Right lobe of liver (tissue), 6 donors: ENCODE measurements around the gene SLC26A11. TPM values are rescaled to one million over a fixed set of nuclear protein-coding genes. Genes with fewer than 3 reads are reported as not detected.

Source experiments
- ATAC-seq, 4 donors: fragments of 200-7000 bp; cut with Tn5 transposase; one replicate each; pipeline ENCODE4 v1.9.1; 2020; ENCODE audit warnings: mild to moderate bottlenecking in 4 of 4, moderate library complexity in 4 of 4
- DNase-seq, 3 donors: peaks; one replicate each; pipeline ENCODE4 v3.0.0-alpha.2; 2020
- H3K27ac ChIP-seq, 3 donors: fragments of 200-600 bp; one replicate each; pipeline ENCODE4 v1.8.0; 2022
- H3K27me3 ChIP-seq, 2 donors: fragments of 200-600 bp; one replicate each; pipeline ENCODE4 v1.8.0; 2022
- H3K36me3 ChIP-seq, 4 donors: fragments of 200-600 bp; sonication (generic) in 1 of 4; one replicate each; pipeline versions ENCODE4 v1.5.1 to v1.8.0; 2017 to 2022; ENCODE audit warnings: control low read depth in 1 of 4
- H3K4me1 ChIP-seq, 4 donors: fragments of 200-600 bp; sonication (generic) in 1 of 4; one replicate each; pipeline versions ENCODE4 v1.5.1 to v1.8.0; 2017 to 2022; ENCODE audit warnings: control low read depth in 1 of 4
- H3K4me3 ChIP-seq, 3 donors: fragments of 200-600 bp; one replicate each; pipeline ENCODE4 v1.8.0; 2022
- H3K9me3 ChIP-seq, 4 donors: fragments of 200-600 bp; sonication (generic) in 1 of 4; one replicate each; pipeline versions ENCODE4 v1.5.1 to v1.8.0; 2017 to 2022; ENCODE audit warnings: control low read depth in 1 of 4
- CTCF ChIP-seq, 4 donors: fragments of 200-600 bp in 3 of 4; fragments of 450-650 bp in 1 of 4; IDR thresholded peaks; one replicate each; pipeline versions ENCODE4 v1.5.1 to v1.8.0; 2016 to 2022; ENCODE audit warnings: antibody characterized with exemption in 4 of 4, mild to moderate bottlenecking in 2 of 4
- POLR2A ChIP-seq: fragments of 450-650 bp; IDR thresholded peaks from one replicate; pipeline ENCODE4 v1.6.1; 2017; ENCODE audit warnings: antibody characterized with exemption, mild to moderate bottlenecking
- WGBS: methylation state at CpG from one replicate; pipeline ENCODE4 v1.1.6; 2018; ENCODE audit warnings: low coverage, low lambda C conversion rate; ENCODE audit not compliant: insufficient coverage; ENCODE audit errors: missing lambda C conversion rate; 5-methylcytosine and 5-hydroxymethylcytosine counted together
- intact Hi-C, 2 donors: fragments of 100-400 bp; cut with DNase I; formaldehyde crosslinking; loops; one replicate each; pipeline versions ENCODE4 v1.11.2 to v1.14.1; 2022
- total RNA-seq, 6 experiments: library from RNA; depleted of rRNA in 2 of 6; stranded (reverse); fragments of >200 nt in 2 of 6; fragmentation: NEBNext Ultra II Directional in 3 of 6; extraction: Animal tissue kit (Norgen Biotek cat#: 25700) in 3 of 6; gene quantifications; one replicate each; pipeline versions ENCODE4 v1.1.0 to v1.2.4, GENCODE V29; 2016 to 2023
- donor health status: DM: no; HTN: yes; CAD: no.
- donor health status: DM: no; HTN: no; CAD: no.
- donor health status: DM: no; HTN: no; CAD: no.
- donor health status: DM: no; HTN: yes; CAD: no.
- donor health status: DM: no; HTN: yes; CAD: no.

Gene SLC26A11
- total RNA-seq, 6 experiments from 2014 or later = 5.8 to 9.8 (median 6.5) TPM

GRCh38 chr17:80204626-80205468, 15.4 kb upstream of the SLC26A11 start:
- Histone ChIP-seq H3K4me1 (no peaks in the 10 kb centered on the region), H3K27me3 (no peaks in the 10 kb centered on the region), H3K9me3 (no peaks in the 10 kb centered on the region), H3K27ac (no peak overlapping the region), H3K4me3 (no peak overlapping the region), H3K36me3 (peaks cover 0 to 3% (median 1%) of the 10 kb centered on the region in 4 donors)
- WGBS = 77% methylated on average over 4 of the region's 19 CpGs
- intact Hi-C loops = no loop called here
- TF ChIP-seq CTCF (IDR thresholded peaks at IDR 0.05) = no peak
- TF ChIP-seq POLR2A = no peak
- no peak for DNase-seq
- peak in 2 of 4 donors; percentile 12 to 18 for ATAC-seq

GRCh38 chr17:80205811-80206210, 14.4 kb upstream of the SLC26A11 start:
- H3K36me3 ChIP-seq = peaks cover 0 to 13% (median 6%) of the 10 kb centered on the region in 4 donors
- no peaks in the 10 kb centered on the region for H3K27me3 ChIP-seq
- no peaks in the 10 kb centered on the region for H3K4me1 ChIP-seq
- ATAC-seq (no peak), DNase-seq (no peak)
- TF ChIP-seq CTCF (IDR thresholded peaks at IDR 0.05) = no peak
- no peak for TF ChIP-seq POLR2A
- intact Hi-C loops = no loop called here
- WGBS = 88% methylated on average over 8 of the region's 13 CpGs
- H3K9me3 ChIP-seq = no peaks in the 10 kb centered on the region
- H3K4me3 ChIP-seq = no peak overlapping the region
- H3K27ac ChIP-seq = no peak overlapping the region

GRCh38 chr17:80208050-80208449, 12.2 kb upstream of the SLC26A11 start:
- Histone ChIP-seq H3K27me3 (no peaks in the 10 kb centered on the region), H3K27ac (no peak overlapping the region), H3K9me3 (no peaks in the 10 kb centered on the region), H3K36me3 (peaks cover 0 to 24% (median 9%) of the 10 kb centered on the region in 4 donors), H3K4me1 (no peaks in the 10 kb centered on the region), H3K4me3 (no peak overlapping the region)
- 100% methylated on average over 1 of the region's 16 CpGs for WGBS
- ATAC-seq (no peak), DNase-seq (no peak)
- TF ChIP-seq POLR2A (no peak), CTCF (IDR thresholded peaks at IDR 0.05) (no peak)
- intact Hi-C loops = no loop called here

GRCh38 chr17:80209765-80210164, 10.5 kb upstream of the SLC26A11 start:
- DNase-seq (no peak), ATAC-seq (no peak)
- Histone ChIP-seq H3K36me3 (peaks cover 0 to 29% (median 9%) of the 10 kb centered on the region in 4 donors), H3K9me3 (no peaks in the 10 kb centered on the region), H3K4me1 (no peaks in the 10 kb centered on the region), H3K27ac (no peak overlapping the region), H3K27me3 (no peaks in the 10 kb centered on the region), H3K4me3 (no peak overlapping the region)
- intact Hi-C loops = no loop called here
- no CpG with 5 or more reads among the region's 12 CpGs for WGBS
- TF ChIP-seq POLR2A (no peak), CTCF (IDR thresholded peaks at IDR 0.05) (no peak)
